GM06990 (cell line): ENCODE data around the gene ACTR6.
"Not testable (repeated sequence)": the region's sequence is repeated elsewhere in the genome, so short reads cannot be mapped to it uniquely, and the experiment has no call there.

ENCODE experiments used
- DNase-seq: peaks from one replicate; pipeline ENCODE4 v3.0.0-alpha.2; 2011; ENCODE audit not compliant: insufficient read length; ENCODE audit errors: extremely low read depth
- H3K27me3 ChIP-seq: replicated peaks from 2 replicates; pipeline ENCODE4 v1.6.0; 2011; ENCODE audit warnings: low read length; ENCODE audit not compliant: control insufficient read depth, insufficient read depth
- H3K36me3 ChIP-seq: 2 replicates; pipeline ENCODE4 v1.5.1; 2011; ENCODE audit warnings: low read length; ENCODE audit not compliant: control insufficient read depth, insufficient read depth
- H3K4me3 ChIP-seq: replicated peaks from 2 replicates; pipeline ENCODE4 v1.5.1; 2011; ENCODE audit warnings: low read depth, mild to moderate bottlenecking, control low read depth, low read length
- TF ChIP-seq, protein P1 (sequence below): IDR thresholded peaks from 2 replicates; pipeline ENCODE4 v1.5.1; 2011; ENCODE audit warnings: low read length, control low read depth, mild to moderate bottlenecking, inconsistent platforms; ENCODE audit not compliant: insufficient read depth, poor library complexity, severe bottlenecking

The ACTR6 gene

DNA sequence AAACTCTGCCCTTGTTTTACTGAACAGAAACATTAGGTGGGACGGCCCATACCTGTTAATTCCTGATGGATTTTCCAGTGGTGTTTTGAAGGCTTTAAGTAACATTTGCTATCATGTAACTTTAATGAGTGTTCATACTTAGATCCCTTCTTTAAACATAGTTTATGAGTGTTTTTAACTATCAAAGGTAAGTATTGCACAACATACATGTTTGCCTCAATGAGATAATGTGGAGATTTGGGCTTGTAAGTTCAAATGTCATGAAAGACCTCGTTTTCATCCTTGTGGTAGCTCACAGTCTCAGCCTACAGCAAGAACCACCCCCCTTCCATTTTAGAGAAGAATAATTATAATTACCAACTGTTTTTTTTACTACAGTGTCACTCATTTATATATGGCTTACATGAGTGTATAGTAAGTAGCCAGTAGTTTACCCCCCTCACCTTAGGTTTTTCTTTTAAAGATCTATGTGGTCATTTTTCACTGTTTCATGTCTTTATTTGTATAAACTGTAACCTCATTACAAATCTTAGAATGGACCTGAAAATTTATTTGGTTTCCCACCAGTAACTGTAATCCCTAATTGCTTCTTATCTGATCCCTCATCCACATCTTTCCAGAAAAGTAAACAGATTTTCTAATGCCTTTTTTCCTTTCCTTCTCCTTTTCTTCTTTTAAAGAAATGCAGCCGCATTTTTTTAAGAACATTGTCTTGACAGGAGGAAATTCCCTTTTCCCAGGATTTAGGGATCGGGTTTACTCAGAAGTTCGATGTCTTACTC lies 18.9 kb downstream of the ACTR6 start:
- TF ChIP-seq, protein P1, sequence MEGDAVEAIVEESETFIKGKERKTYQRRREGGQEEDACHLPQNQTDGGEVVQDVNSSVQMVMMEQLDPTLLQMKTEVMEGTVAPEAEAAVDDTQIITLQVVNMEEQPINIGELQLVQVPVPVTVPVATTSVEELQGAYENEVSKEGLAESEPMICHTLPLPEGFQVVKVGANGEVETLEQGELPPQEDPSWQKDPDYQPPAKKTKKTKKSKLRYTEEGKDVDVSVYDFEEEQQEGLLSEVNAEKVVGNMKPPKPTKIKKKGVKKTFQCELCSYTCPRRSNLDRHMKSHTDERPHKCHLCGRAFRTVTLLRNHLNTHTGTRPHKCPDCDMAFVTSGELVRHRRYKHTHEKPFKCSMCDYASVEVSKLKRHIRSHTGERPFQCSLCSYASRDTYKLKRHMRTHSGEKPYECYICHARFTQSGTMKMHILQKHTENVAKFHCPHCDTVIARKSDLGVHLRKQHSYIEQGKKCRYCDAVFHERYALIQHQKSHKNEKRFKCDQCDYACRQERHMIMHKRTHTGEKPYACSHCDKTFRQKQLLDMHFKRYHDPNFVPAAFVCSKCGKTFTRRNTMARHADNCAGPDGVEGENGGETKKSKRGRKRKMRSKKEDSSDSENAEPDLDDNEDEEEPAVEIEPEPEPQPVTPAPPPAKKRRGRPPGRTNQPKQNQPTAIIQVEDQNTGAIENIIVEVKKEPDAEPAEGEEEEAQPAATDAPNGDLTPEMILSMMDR = no peak
- Histone ChIP-seq H3K27me3 (no peaks in the 10 kb centered on the region), H3K36me3 (no peaks in the 10 kb centered on the region; the same call in 1 of the 2 replicates), H3K4me3 (no peak overlapping the region)
- no peak for DNase-seq

DNA sequence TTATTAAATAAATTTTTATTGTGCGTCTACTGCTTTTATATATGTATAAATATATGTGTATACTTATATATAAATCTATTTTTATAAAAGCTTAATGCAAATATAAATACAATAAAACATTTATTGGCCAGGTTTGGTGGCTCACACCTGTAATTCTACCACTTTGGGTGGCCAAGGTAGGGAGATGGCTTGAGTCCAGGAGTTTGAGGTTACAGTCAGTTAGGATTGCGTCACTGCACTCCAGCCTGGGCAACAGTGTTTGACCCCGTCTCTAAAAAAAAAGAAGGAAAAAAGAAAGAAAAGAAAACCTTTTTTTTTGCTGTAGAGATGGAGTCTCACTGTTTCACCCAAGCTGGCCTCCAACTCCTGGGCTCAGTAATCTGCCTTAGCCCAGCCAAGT lies 20.9 kb downstream of the ACTR6 start:
- no peak for DNase-seq
- Histone ChIP-seq H3K36me3 (peaks cover 3% of the 10 kb centered on the region), H3K4me3 (no peak overlapping the region), H3K27me3 (no peaks in the 10 kb centered on the region)
- TF ChIP-seq, protein P1 = no peak

DNA sequence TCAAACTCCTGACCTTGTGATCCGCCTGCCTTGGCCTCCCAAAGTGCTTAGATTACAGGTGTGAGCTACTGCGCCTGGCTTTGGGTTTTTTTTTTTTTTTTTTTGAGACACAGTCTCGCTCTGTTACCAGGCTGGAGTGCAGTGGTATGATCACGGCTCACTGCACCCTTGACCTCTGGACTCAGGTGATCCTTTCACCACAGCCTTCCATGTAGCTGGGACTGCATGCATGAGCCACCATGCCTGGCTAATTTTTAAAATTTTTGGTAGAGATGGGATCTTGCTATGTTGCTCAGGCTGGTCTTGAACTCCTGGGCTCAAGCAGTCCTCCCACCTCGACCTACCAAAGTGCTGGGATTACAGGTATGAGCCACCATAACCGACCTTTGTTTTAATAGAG lies 21.6 kb downstream of the ACTR6 start:
- not testable (repeated sequence) for H3K36me3 ChIP-seq, H3K27me3 ChIP-seq, H3K4me3 ChIP-seq, DNase-seq

DNA sequence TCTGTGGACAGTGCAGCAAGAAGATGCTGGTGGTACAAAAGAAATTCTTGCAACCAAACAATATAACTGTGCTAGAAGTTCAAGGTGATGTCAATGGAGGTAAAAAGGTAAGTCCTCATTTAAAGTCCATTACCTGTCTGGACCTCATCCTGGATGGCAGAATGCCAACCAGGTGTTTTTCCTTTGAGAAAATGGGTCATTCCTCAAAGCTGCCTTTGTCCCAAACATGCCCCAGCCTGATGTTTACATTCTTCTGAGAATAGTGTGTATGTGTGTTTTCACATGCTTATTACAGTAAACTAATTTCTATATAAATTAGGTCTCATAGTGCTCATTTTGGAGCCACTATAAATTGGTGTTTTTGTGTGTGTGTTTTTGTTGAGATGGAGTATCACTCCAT lies 24.9 kb downstream of the ACTR6 start:
- Histone ChIP-seq H3K4me3 (no peak overlapping the region), H3K36me3 (peaks cover 3% of the 10 kb centered on the region), H3K27me3 (no peaks in the 10 kb centered on the region)
- TF ChIP-seq, protein P1 = no peak
- no peak for DNase-seq

DNA sequence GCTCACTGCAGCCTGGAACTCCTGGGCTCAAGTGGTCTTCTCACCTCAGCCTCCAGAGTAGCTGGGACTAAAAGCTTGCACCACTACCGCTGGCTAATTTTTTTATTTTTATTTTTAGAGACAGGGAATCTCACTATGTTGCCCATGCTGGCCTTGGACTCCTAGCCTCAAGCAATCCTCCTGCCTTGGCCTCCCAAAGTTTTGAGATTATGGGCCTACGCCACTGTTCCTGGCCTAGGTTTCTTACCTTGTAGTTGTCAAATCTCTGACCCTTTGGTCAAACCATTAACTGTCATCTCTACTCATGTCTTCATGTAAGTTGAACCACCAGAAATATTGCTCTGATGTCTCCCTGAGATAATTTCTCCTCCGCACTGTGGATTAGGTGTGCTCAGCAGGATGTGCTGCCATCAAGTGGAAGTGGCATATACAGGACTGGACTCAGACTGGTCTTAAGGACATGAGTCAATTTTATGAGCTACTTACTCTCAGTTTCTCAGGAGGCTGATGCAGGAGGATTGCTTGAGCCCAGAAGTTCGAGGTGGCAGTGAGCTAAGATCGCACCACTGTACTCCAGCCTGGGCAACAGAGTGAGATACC lies 28.5 kb downstream of the ACTR6 start:
- TF ChIP-seq, protein P1 = no peak
- H3K4me3 ChIP-seq = no peak overlapping the region
- DNase-seq = no peak

DNA sequence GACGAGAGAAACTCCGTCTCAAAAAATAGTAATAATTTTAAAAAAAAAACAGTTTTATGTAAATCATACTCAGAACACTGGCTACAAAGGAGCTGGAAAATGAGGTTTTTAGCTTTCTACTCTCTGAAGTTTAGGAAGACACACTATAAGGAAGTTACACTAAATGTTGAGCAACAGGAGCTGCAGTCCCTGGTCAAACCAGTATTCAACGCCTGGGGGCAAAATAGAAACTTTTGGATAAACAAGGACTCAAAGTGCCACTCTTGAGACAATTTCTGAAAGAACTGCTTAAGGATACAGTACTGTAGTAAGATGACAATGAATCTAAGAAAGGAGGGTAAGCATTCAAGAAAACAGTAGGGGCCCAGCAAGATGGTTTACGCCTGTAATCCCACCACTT lies 29.3 kb downstream of the ACTR6 start:
- no peaks in the 10 kb centered on the region for H3K27me3 ChIP-seq
- peaks cover 3% of the 10 kb centered on the region for H3K36me3 ChIP-seq
- TF ChIP-seq, protein P1 = no peak
- no peak for DNase-seq
- H3K4me3 ChIP-seq = no peak overlapping the region

More for the DNA sequence above, 28.5 kb downstream of the ACTR6 start:
- peaks cover 3% of the 10 kb centered on the region for H3K36me3 ChIP-seq
- H3K27me3 ChIP-seq = no peaks in the 10 kb centered on the region

DNA sequence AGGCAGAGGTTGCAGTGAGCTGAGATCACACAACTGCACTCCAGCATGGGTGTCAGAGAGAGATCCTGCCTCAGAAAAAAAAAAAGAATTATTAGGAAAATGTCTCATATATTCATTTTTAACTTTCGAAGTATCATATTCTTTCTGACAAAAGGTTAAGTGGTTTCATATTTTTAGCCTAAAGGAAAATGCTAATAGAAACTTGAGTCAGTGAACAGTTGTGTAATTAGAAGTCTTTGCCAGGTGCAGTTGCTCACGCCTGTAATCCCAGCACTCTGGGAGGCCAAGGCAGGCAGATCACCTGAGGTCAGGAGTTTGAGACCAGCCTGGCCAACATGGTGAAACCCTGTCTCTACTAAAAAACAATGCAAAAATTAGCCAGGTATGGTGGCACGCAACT lies 31.3 kb downstream of the ACTR6 start:
- not testable (repeated sequence) for H3K4me3 ChIP-seq, H3K36me3 ChIP-seq, H3K27me3 ChIP-seq, DNase-seq
